Fibroblast of lung (primary cell): Measurements from ENCODE around the gene LRRC46.

Experiments
- CTCF ChIP-seq, 2 donors: IDR thresholded peaks in 1 of 2; conservative IDR thresholded peaks in 1 of 2; 1 replicate in 1 of 2; 2 replicates in 1 of 2; pipeline ENCODE4 v1.5.1; 2011 to 2012; ENCODE audit warnings: low read length in 2 of 2, control low read depth in 1 of 2, inconsistent platforms in 1 of 2, low read depth in 1 of 2, mild to moderate bottlenecking in 1 of 2
- EZH2 ChIP-seq: IDR thresholded peaks from 2 replicates; pipeline ENCODE4 v1.5.1; 2012; ENCODE audit warnings: low read length, control low read depth, mild to moderate bottlenecking; ENCODE audit errors: missing control alignments

GRCh38 chr17:47806026-47806912 lies 25.2 kb upstream of the LRRC46 start:
- TF ChIP-seq CTCF (conservative IDR thresholded peaks at IDR 0.05 in 1 of 2, IDR thresholded peaks at IDR 0.05 in 1 of 2; ENCODE audit: low read depth in 1 of 2, low read length in 2 of 2) (no peak), EZH2 (no peak)
